Aorta (tissue), 5 donors: ENCODE data around the gene INPP4B. TPM values are rescaled to one million over a fixed set of nuclear protein-coding genes. Genes with fewer than 3 reads are reported as not detected.

ENCODE experiments used
- ATAC-seq: fragments of 200-7000 bp; cut with Tn5 transposase; one replicate; pipeline ENCODE4 v1.9.1; 2022; ENCODE audit warnings: moderate library complexity; ENCODE audit not compliant: low FRiP score
- DNase-seq, 2 donors: peaks; one replicate each; pipeline ENCODE4 v3.0.0-alpha.2; 2020
- H3K27ac ChIP-seq, 2 donors: one replicate each; pipeline ENCODE4 v1.5.1; 2013; ENCODE audit warnings: low read length in 2 of 2, mild to moderate bottlenecking in 2 of 2, moderate library complexity in 2 of 2, control low read depth in 1 of 2, inconsistent platforms in 1 of 2, low read depth in 1 of 2
- H3K27me3 ChIP-seq, 2 donors: one replicate each; pipeline ENCODE4 v1.6.1; 2013; ENCODE audit warnings: control low read depth in 1 of 2, low read length in 1 of 2, mild to moderate bottlenecking in 1 of 2, moderate library complexity in 1 of 2; ENCODE audit not compliant: insufficient read depth in 2 of 2, control insufficient read depth in 1 of 2
- H3K36me3 ChIP-seq, 2 donors: one replicate each; pipeline ENCODE4 v1.6.1; 2013; ENCODE audit warnings: control low read depth in 1 of 2, low read length in 1 of 2, mild to moderate bottlenecking in 1 of 2; ENCODE audit not compliant: insufficient read depth in 2 of 2, control insufficient read depth in 1 of 2
- H3K4me1 ChIP-seq, 2 donors: one replicate each; pipeline ENCODE4 v1.6.1; 2013; ENCODE audit warnings: low read length in 2 of 2, control low read depth in 1 of 2, mild to moderate bottlenecking in 1 of 2, moderate library complexity in 1 of 2; ENCODE audit not compliant: insufficient read depth in 2 of 2, control insufficient read depth in 1 of 2
- H3K4me3 ChIP-seq, 2 donors: one replicate each; pipeline ENCODE4 v1.5.1; 2013; ENCODE audit warnings: low read length in 2 of 2, control low read depth in 1 of 2, mild to moderate bottlenecking in 1 of 2
- H3K9me3 ChIP-seq: one replicate; pipeline ENCODE4 v1.6.1; 2013; ENCODE audit warnings: mild to moderate bottlenecking, low read length; ENCODE audit not compliant: control insufficient read depth
- WGBS, 2 donors: extraction: QIAGEN DNeasy Blood & Tissue Kit; methylation state at CpG; one replicate each; pipeline ENCODE4 v1.1.7; 2013; 5-methylcytosine and 5-hydroxymethylcytosine counted together
- intact Hi-C, 2 donors: fragments of 100-400 bp; cut with DNase I; formaldehyde crosslinking; loops; one replicate each; pipeline versions ENCODE4 v1.14.2 to v1.15.0; 2022
- polyA plus RNA-seq, 2 donors: library from polyadenylated mRNA; stranded (reverse); fragments of 200-250 nt; gene quantifications; one replicate each; pipeline ENCODE4 v1.2.3, GENCODE V29; 2013
- total RNA-seq, 2 donors: library from RNA; stranded (reverse); fragmentation: NEBNext Ultra II Directional; extraction: Animal tissue kit (Norgen Biotek cat#: 25700); gene quantifications; one replicate each; pipeline ENCODE4 v1.2.1, GENCODE V29; 2021
- donor health status: healthy with polysubstance abuse.
- donor health status: Bipolar disorder and iron deficiency.
- donor health status: DM: no; HTN: no; CAD: no.
- donor health status: DM: no; HTN: no; CAD: no.
- donor health status: DM: yes; HTN: yes; CAD: no.

Gene INPP4B
- total and polyA plus RNA-seq, 4 donors = 3.3 to 36.8 (median 20.7) TPM

DNA sequence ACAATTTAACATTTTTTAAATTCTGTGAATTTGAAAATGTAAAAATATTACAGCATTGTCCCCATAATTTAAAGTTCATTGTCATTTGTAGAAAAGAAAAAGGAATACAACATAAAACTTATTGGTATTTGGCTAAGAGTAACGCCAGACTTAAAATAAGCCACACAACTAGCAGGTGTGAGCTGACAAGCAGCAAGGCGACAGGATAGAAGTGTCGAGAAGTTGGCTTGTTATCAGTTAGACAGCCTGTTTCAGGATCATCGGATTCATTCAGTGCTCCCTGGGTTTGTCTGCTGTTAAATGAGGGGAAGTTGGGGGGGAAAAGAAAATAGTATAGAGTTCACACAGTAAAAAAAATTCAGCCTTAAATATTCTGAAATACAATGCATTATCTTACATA lies 816.1 kb downstream of the INPP4B start:
- WGBS, 2 donors = 79 to 83% methylated on average over 4 of the region's 4 CpGs
- Histone ChIP-seq H3K9me3 (no peaks in the 10 kb centered on the region), H3K4me3 (no peak overlapping the region), H3K36me3 (no peaks in the 10 kb centered on the region), H3K27ac (no peak overlapping the region), H3K27me3 (no peaks in the 10 kb centered on the region), H3K4me1 (no peaks in the 10 kb centered on the region)
- no peak for ATAC-seq
- DNase-seq = no peak
- intact Hi-C loops = no loop called here

DNA sequence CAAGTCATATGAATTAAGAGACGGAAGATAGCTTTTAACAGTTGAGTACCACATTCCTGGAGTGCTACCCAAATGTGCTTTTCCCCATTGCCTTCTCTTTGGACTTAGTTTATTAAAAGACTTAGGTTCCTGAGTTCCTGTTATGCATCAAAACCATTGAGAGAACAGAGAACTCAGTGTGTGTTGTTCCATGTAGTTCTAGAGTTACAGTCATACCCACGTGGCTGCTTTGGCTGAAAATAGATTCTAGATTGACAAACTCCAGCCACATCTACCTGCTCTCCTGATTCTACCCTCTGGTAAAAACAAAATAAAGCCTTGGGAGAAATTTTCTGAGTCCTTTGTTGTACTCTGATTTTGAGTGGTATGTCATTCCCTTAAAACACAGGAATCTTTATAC lies 824.3 kb downstream of the INPP4B start:
- 69 to 76% methylated on average over 2 of the region's 2 CpGs for WGBS, 2 donors
- H3K4me3 ChIP-seq = no peak overlapping the region
- no peaks in the 10 kb centered on the region for H3K4me1 ChIP-seq
- no peaks in the 10 kb centered on the region for H3K36me3 ChIP-seq
- H3K27me3 ChIP-seq = no peaks in the 10 kb centered on the region
- H3K27ac ChIP-seq = no peak overlapping the region
- DNase-seq = no peak
- H3K9me3 ChIP-seq = no peaks in the 10 kb centered on the region
- intact Hi-C loops = no loop called here
- no peak for ATAC-seq

DNA sequence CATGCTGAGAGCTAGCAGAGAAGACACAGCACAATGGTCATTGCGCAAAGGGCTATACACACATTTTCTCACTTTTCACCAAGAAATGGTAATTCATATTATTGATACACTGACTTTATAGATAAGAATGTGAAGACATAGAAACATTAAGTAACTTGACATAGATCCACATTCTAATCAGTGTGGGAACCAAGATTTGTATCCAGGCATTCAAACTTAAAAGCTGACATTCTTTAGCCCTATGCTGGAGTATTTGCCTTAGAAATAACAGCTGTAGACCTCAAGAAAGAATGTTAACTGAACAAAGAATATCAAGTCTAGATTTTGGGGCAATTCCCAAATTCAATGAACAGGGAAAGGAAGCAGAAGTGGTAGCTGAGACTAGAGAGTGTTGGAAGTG lies 824.9 kb downstream of the INPP4B start:
- ATAC-seq (no peak), DNase-seq (no peak)
- no peaks in the 10 kb centered on the region for H3K4me1 ChIP-seq
- no peak overlapping the region for H3K4me3 ChIP-seq
- 50 to 66% methylated on average over 1 of the region's 1 CpG for WGBS, 2 donors
- no peak overlapping the region for H3K27ac ChIP-seq
- no peaks in the 10 kb centered on the region for H3K9me3 ChIP-seq
- intact Hi-C loops = no loop called here
- no peaks in the 10 kb centered on the region for H3K27me3 ChIP-seq
- H3K36me3 ChIP-seq = no peaks in the 10 kb centered on the region

DNA sequence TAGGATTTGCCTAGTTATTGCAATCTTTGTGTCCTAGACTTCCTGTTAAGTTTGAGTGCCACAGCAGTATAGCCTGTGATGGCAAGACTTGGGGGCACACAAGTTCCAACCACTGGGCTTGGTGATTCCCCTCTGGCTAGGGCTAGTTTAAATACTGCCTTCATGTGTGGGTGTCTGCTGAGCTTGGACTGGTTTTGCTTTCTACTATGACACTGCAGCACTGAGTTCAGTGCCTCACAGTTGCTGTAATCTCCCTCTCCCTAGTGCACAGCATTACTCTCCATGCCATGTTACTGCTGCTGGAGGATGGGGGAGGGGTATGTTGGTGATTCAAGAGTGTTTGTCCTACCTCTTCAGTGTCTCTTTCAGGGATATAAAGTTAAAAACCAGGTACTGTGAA lies 830.1 kb downstream of the INPP4B start:
- peaks cover 4% of the 10 kb centered on the region for H3K9me3 ChIP-seq
- DNase-seq = no peak
- ATAC-seq = no peak
- intact Hi-C loops = no loop called here
- no peak overlapping the region for H3K4me3 ChIP-seq
- H3K27ac ChIP-seq = no peak overlapping the region
- H3K27me3 ChIP-seq = no peaks in the 10 kb centered on the region
- no peaks in the 10 kb centered on the region for H3K4me1 ChIP-seq
- H3K36me3 ChIP-seq = no peaks in the 10 kb centered on the region

DNA sequence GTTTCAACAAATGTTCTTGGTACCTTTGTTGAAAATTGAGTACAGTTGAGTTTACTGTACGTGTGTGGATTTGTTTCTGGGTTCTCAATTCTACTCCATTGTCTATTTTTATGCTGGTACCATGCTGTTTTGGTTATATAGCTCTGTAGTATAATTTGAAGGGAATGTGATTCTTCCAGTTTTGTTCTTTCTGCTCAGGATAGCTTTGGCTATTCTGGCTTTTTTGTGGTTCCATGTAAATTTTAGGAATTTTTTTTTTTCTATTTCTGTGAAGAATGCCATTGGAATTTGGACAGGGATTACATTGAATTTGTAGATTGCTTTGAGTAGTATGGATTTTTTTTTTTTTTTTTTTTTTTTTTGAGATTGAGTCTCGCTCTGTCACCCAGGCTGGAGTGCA lies 836.4 kb downstream of the INPP4B start:
- DNase-seq = no peak
- 65 to 74% methylated on average over 1 to 2 of the region's 2 CpGs for WGBS, 2 donors
- H3K4me3 ChIP-seq = no peak overlapping the region
- H3K9me3 ChIP-seq = no peaks in the 10 kb centered on the region
- H3K36me3 ChIP-seq = no peaks in the 10 kb centered on the region
- H3K4me1 ChIP-seq = no peaks in the 10 kb centered on the region
- intact Hi-C loops = no loop called here
- no peaks in the 10 kb centered on the region for H3K27me3 ChIP-seq
- ATAC-seq = no peak
- no peak overlapping the region for H3K27ac ChIP-seq

DNA sequence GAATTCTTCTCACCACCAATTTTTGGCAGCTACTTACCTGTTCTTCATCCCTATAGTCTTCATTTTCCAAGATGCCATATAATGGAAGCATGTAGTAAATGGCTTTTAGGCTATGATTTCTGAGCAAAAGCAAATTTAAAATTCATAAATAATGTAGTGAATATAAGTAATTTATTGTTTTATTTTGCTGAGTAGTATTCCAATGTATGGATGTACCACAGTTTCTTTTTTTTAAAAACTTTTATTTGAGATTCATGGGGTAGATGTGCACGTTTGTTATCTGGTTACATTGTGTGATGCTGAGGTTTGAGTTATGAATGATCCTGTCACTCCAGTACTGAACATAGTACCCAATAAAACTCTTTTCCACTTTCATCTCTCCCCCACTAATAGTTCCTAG lies 840.6 kb downstream of the INPP4B start:
- Histone ChIP-seq H3K27ac (no peak overlapping the region), H3K4me3 (no peak overlapping the region), H3K4me1 (no peaks in the 10 kb centered on the region), H3K36me3 (no peaks in the 10 kb centered on the region), H3K9me3 (no peaks in the 10 kb centered on the region), H3K27me3 (no peaks in the 10 kb centered on the region)
- no peak for ATAC-seq
- WGBS, 2 donors = 92 to 97% methylated on average over 1 of the region's 1 CpG
- intact Hi-C loops = no loop called here
- DNase-seq = no peak

DNA sequence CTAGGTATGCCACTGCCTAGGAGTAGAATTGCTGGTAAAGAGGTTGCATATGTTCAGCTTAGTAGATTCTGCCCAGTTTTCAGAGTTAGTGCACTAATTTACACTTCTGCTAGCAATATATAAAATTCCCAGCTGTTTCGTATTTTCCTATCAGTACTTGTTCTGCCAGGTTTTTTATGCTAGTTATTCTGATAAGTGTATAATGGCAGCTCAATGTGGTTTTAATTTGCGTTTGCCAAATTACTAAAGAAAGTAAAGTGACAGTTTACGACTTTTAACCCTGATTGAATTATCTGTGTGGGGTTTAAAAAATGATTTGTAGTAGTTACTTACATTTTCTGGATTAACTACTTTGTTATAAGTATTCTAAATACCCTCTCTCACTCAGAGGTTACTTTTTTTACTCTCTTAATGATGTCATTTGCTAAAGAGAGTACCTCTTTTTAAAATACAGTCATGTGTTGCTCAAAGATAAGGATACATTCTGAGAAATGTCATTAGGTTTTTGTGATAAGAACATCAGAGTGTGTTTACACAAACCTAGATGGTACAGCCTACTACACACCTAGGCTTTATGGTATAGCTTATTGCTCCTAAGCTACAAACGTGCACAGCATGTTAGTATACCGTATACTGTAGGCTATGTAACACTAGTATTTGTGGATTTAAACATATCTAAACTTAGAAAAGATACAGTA lies 846.5 kb downstream of the INPP4B start:
- H3K36me3 ChIP-seq = no peaks in the 10 kb centered on the region
- intact Hi-C loops = no loop called here
- no peak overlapping the region for H3K4me3 ChIP-seq
- ATAC-seq = no peak
- WGBS, 2 donors = 54 to 57% methylated on average over 5 of the region's 5 CpGs
- H3K27me3 ChIP-seq = no peaks in the 10 kb centered on the region
- DNase-seq = no peak
- no peaks in the 10 kb centered on the region for H3K9me3 ChIP-seq
- no peak overlapping the region for H3K27ac ChIP-seq
- no peaks in the 10 kb centered on the region for H3K4me1 ChIP-seq

DNA sequence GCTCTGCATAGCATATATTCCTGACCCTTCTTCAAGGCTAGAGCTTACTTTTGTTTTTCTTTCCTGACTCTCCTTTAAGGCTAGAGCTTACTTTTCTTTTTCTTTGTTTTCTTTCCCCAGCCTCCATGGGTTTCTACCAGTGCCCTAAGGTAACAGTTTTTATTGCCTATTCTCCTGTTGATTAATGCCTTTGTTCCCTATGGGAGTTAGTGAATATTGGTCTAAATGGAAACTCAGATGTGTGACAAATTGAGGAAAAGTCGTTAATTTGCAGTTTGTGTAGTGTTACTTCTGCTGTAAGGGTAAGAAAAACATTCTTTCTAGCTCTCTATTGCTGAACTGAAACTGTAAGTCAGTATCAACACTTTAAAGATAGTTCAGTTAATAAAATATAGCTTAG lies 851.0 kb downstream of the INPP4B start:
- no peak overlapping the region for H3K27ac ChIP-seq
- H3K27me3 ChIP-seq = no peaks in the 10 kb centered on the region
- intact Hi-C loops = no loop called here
- no peak for DNase-seq
- no peaks in the 10 kb centered on the region for H3K9me3 ChIP-seq
- no peak overlapping the region for H3K4me3 ChIP-seq
- no peaks in the 10 kb centered on the region for H3K36me3 ChIP-seq
- ATAC-seq = no peak
- 8 to 10% methylated on average over 1 of the region's 1 CpG for WGBS, 2 donors
- H3K4me1 ChIP-seq = no peaks in the 10 kb centered on the region

DNA sequence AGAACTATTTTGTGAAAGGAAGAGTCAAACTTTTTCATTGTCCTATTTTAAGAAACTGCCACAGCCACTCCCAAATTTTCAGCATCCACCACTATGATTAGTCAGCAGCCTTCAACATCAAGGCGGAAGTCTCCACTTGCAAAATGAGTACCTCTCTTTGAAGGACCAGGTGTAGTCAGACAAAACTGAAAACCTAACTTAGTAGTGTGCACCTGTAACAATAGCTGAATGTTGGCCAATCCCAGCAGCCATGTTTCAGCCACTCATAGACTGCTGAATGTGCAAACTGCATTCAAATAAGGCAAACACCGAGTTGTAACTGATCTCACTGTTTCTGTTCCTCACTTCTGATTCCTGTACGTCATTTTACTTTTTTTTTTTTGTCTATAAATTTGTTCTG lies 868.7 kb downstream of the INPP4B start:
- H3K9me3 ChIP-seq = no peaks in the 10 kb centered on the region
- H3K36me3 ChIP-seq = no peaks in the 10 kb centered on the region
- H3K4me3 ChIP-seq = no peak overlapping the region
- ATAC-seq (no peak), DNase-seq (no peak)
- no peak overlapping the region for H3K27ac ChIP-seq
- H3K4me1 ChIP-seq = no peaks in the 10 kb centered on the region
- WGBS, 2 donors = 70 to 77% methylated on average over 3 of the region's 3 CpGs
- no peaks in the 10 kb centered on the region for H3K27me3 ChIP-seq
- intact Hi-C loops = no loop called here
